HG03354 (cell line): Measurements from ENCODE around the gene BAG5.

Experiments used
- ATAC-seq: cut with Tn5 transposase; IDR thresholded peaks from one replicate; pipeline ENCODE4 v1.9.1; 2021; ENCODE audit warnings: mild to moderate bottlenecking; ENCODE audit not compliant: unreplicated experiment, poor library complexity, severe bottlenecking

The BAG5 gene

GRCh38 chr14:103537175-103537990 lies 25.1 kb downstream of the BAG5 start:
- ATAC-seq = no peak

DNA sequence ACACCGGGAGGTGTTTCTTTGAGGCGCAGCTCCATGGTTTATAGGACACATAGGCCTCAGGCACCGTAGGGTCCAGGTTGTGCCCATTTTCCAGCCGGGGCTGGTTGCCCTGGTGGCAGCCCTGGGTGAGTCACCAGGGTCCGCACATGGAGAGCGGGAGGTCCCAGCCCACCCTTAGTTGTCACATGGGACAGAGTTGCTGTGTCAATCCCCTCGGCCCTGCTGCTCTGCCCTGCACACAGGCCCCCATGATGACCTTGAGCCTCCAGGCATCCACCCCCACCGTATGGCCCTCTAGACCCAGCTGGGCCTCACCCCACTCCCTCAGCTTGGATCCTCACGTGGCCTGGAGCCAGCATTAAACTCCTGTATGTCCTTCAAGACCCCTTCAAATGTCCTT lies 25.8 kb downstream of the BAG5 start:
- ATAC-seq = no peak

DNA sequence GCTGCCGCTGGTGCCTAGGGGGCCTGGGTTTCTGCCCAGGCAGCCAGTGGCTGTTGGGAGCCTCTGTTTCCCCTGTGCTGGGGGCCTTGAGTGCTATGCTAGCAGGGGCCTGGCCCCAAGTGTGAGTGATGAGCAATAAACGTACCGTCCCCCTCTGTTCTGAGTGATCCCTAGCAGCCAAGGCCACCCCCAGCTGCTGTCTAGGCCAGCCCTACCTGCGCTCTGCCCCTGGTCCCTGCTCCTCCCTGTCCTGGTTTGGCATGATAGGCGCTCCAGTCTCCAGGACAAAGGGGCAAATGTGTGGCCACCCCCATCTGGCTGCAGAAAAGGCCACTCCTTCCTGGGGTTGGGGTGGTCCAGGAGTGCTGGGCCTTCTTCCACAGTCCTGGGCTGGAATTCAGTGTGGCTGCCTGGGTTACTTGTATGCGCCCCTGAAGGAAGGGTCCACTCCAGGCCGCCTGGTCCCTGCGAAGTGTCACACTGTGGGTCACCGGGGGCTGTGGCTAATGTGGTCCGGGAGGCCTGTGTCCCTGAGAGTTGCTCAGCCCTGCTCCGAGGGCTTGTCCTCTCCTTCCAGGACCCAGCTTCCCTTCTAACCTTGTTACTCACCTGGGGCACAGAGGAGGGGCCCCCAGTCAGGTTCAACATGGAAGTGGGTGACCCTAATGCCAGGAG lies 26.4 kb downstream of the BAG5 start:
- no peak for ATAC-seq

- no peak for ATAC-seq
Observed at GRCh38 chr14:103535081-103535890, 27.2 kb downstream of the BAG5 start.

GRCh38 chr14:103534576-103535061 lies 27.8 kb downstream of the BAG5 start:
- no peak for ATAC-seq

- ATAC-seq = no peak
Observed at GRCh38 chr14:103533999-103534575, 28.4 kb downstream of the BAG5 start.

DNA sequence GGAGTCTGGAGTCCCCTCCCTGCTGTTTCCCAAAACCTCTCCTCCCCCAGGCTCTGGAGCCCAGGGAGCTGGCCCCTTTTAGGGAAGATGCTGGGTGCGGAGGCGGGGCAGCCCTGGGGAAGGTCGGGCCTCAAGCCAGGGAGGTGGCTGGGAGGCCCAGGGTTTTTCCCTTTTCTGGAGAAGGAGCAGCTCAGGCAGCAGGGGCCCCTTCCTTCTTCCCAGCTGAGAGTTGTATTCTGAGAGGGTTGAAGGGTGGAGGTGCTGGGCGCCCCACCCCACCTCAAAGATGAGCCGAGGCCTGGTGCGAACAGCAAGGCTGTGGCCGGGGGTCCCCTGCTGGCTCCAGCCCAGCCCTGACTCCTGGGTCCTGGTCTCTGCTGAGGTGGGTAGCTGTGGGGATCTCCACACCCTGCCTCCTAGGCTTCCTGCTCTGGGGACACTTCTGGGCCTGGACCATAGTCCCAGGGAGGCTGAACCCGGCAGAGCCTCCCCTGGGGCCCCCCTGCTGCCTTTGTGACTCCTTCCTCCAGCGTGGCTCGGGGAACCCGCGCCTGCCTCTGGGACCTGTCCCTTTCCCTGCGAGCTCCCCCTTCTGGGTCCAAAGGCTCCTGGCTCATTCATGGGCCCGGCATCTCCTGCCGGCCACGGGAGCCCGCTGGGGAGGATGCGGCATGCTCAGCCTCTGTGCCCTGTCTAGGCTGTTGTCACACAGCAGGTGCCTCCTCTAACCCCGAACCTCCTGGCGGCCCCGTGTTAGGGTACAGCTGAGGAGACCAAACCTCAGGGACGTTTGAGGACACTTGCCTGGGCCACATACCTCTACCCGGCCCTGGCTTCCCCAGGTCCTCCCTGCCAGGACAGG lies 29.1 kb downstream of the BAG5 start:
- no peak for ATAC-seq

- ATAC-seq = no peak
Observed at GRCh38 chr14:103532216-103533136, 30.0 kb downstream of the BAG5 start.

DNA sequence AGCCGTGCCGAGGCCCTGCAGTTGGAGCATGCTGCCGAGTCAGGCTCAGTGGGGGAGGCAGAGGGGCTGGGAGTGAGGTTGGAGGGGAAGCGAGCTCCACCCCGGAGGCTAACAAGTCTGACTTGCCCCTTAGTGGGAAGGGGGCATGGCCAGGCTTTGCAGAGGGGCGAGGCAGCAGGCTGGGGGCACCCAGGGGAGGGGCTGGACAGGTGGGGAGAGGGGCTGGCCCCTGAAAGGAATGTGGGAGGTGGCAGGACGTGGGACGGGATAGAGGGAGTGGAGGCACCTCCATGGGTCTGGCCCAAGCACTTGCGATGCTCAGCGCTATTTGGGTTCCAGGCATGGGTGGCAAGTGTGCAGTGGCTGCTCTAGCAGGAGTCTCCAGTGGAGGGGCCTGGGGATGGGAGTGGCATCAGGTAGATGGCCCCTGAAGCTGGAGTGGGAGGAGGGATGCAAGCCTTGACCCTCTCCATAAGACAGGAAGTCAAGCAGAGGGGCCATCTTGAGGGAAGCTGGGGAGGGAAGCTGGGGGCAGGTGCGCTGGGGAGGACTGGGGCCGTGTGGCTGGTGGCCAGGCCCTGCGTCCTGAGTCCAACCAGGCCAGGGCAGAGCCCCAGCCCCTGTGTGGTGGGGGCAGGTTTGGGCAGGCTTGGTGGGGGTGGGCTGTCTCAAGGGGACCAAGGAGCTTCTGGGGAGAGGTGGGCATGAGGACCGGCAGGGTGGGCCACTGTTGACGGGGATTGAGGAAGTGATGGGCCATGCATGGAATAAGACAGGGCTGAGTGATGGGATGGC lies 30.8 kb downstream of the BAG5 start:
- ATAC-seq = no peak

DNA sequence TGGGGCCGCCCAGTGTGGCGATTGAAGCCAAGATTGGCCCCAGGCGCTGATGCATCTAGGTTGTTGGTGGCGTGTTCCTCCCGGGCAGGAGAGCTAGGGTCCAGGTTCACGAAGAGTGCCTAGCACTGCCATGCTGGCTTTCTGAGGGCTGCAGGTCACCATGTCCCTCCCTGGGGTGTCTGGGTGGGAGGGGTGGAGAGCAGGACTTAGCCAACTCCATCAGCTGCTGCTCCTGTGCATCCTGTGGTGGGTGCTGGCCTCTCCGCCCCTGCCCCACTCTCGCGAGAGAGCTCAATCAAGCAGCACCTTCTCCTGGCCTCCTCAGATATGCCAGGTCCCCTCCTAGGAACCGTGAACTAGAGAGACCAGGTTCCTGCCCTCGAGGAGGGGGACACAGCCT lies 31.6 kb downstream of the BAG5 start:
- no peak for ATAC-seq

GRCh38 chr14:103530390-103530789 lies 32.1 kb downstream of the BAG5 start:
- no peak for ATAC-seq

DNA sequence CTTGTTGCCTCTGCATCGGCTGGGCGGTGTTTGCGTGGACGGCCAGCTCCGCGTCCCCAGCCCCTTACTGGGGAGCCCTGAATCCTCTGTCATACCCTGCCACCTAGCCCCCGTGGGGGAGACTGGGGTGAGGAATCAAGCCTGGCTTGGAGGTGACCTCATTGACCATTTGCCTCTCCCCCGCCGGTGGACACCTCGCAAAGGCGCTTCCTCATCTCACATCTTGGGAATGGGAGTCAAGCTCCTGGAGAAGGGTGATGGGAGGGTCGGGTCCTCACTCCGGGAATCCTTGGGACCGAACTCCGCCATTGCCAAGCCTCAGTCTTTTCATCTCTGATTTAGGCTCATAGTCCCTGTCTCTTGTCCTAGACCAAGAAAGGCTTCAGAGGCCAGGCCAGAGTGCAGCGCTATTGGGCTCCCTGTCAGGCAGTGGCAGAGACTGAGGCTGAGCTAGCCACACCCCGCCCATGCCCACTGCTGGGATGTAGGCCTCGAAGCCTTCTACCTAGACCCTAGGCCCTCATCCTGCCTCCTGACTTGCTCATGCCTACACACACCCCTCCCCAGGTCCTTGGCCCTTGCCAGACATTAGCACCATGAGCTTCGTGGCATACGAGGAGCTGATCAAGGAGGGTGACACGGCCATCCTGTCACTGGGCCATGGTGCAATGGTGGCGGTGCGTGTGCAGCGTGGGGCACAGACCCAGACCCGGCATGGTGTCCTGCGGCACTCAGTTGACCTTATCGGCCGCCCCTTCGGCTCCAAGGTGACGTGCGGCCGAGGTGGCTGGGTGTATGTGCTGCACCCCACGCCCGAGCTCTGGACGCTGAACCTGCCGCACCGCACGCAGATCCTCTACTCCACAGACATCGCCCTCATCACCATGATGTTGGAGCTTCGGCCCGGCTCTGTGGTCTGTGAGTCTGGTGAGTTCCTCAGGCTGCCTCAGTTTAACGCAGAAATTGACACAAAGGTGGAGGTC lies 32.8 kb downstream of the BAG5 start:
- ATAC-seq = peak; percentile 4

DNA sequence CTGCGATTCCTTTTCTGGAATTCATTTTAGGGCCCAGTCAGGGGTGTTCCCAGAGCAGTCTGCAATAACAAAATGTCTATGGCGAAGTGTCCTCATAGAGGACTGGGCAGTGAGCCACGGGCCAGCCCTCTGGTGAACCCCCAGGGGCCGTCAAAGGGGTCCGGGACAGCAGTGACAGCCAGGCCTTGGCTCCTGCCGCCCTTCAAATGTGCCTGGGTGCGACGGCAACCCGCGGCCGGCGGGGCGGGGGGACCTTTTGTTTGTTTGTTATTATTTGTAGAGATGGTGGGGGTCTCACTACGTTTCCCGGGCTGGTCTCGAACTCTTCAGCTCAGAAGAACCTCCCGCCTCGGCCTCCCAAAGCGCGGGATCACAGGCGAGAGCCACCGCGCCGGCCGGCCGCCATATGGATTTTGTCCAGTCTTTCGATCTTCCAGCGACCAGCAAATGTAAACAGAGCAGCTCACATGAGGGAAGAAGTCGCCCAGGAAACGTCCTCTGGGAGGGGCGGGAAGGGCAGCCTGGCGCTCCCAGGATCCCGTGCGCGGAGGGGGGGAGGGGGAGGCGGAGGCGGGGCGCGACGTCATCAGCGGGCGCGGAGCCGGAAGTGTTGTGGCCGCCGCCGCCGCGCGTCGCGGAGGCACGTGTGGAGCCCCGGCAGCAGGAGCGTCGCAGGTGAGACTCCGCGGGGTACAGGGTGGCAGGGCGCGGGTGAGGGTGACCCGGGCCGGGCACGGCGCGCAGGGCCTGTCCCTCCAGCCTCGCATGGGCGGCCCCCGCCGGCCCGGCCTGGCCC lies 33.7 kb downstream of the BAG5 start, which contains the start of gene TRMT61A:
TSS of gene TRMT61A (plus strand) at position 610 of the 796 bp plus-strand sequence. CDS start 783 bp downstream, outside the sequence.
- peak; percentile 51 for ATAC-seq

DNA sequence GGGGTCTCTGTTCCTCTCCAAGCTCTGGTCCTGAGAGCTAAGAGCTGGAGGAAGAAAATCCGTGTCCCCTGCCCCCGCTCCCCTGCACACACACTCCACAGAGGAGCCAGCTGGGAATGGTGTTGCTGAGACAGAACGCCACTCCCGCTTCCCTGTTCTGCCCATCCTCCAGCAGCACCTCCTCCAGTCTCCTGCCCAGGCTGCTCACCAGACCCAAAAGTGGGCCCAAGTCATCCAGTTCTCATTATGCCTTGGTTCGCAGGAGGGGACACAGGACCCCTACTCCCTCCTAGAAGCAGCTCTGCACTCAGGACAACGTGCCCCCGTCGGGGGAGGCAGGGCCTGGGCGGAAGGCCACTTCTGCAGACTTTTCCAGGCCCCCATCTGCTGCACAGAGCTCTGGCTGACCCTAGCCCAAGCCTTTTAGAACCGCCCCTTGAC lies 34.3 kb downstream of the BAG5 start:
- no peak for ATAC-seq

- ATAC-seq = peak; percentile 67
Observed at GRCh38 chr14:103527408-103528145, 34.9 kb downstream of the BAG5 start.
